Endothelial cell of umbilical vein (primary cell): ENCODE results near the gene DIP2C. TPM values are rescaled to one million over a fixed set of nuclear protein-coding genes. Genes with fewer than 3 reads are reported as not detected.
"Not testable (repeated sequence)": the region's sequence is repeated elsewhere in the genome, so short reads cannot be mapped to it uniquely, and the experiment has no call there.

Source experiments
- BruUV-seq: library from RNA; stranded (reverse); fragments of 400-500 nt; replicated peaks from 2 replicates; lab custom pipeline; 2021; lab: Mats Ljungman, UMichigan
- CTCF ChIA-PET: fragments of 300-600, 350-600 bp; sonication (Branson Sonifier 250); formaldehyde crosslinking; loops from one replicate; lab custom pipeline; 2021; ENCODE audit warnings: antibody characterized with exemption, inconsistent platforms; lab: Charles Lee
- POLR2A ChIA-PET: fragments of 300-600, 350-600 bp; sonication (Branson Sonifier 250); formaldehyde crosslinking; loops from one replicate; lab custom pipeline; 2021; ENCODE audit warnings: antibody characterized with exemption, inconsistent platforms; lab: Charles Lee
- DNase-seq: peaks from one replicate; pipeline ENCODE4 v3.0.0-alpha.2; 2011; ENCODE audit warnings: low read depth, low spot score
- FAIRE-seq: peaks from 2 replicates; lab custom pipeline; 2011; peaks lifted over from hg19 to GRCh38; lab: Jason Lieb, UNC
- H2AFZ ChIP-seq: 2 replicates; pipeline ENCODE4 v1.6.0; 2012; ENCODE audit warnings: low read depth, low read length, control low read depth, inconsistent platforms
- H3K27ac ChIP-seq: 2 replicates; pipeline ENCODE4 v1.5.1; 2011; ENCODE audit warnings: low read depth, mild to moderate bottlenecking, control low read depth, low read length, moderate library complexity; ENCODE audit not compliant: insufficient read depth
- H3K27me3 ChIP-seq, 2 experiments: 2 replicates each; pipeline versions ENCODE4 v1.6.0 to v1.6.1; 2011; ENCODE audit warnings: low read length in 2 of 2, mixed read lengths in 1 of 2; ENCODE audit not compliant: control insufficient read depth in 2 of 2, insufficient read depth in 2 of 2
- H3K36me3 ChIP-seq, 2 experiments: 2 replicates in 1 of 2; 3 replicates in 1 of 2; pipeline ENCODE4 v1.5.1; 2011; ENCODE audit warnings: low read length in 2 of 2, mild to moderate bottlenecking in 1 of 2, moderate library complexity in 1 of 2; ENCODE audit not compliant: control insufficient read depth in 2 of 2, insufficient read depth in 2 of 2; ENCODE audit errors: extremely low read depth in 1 of 2
- H3K4me1 ChIP-seq: 3 replicates; pipeline ENCODE4 v1.5.1; 2011; ENCODE audit warnings: mild to moderate bottlenecking, low read length; ENCODE audit not compliant: control insufficient read depth, insufficient read depth; ENCODE audit errors: extremely low read depth
- H3K4me2 ChIP-seq: 2 replicates; pipeline ENCODE4 v1.6.1; 2011; ENCODE audit warnings: low read length, control low read depth, mixed read lengths; ENCODE audit not compliant: insufficient read depth
- H3K4me3 ChIP-seq, 3 experiments: fragments of 200-600 bp in 1 of 3; sonication (generic), shearing (Covaris generic) in 1 of 3; replicated peaks in 1 of 3; 2 replicates each; pipeline ENCODE4 v1.5.1; 2011 to 2016; ENCODE audit warnings: control low read depth in 3 of 3, low read length in 3 of 3, mild to moderate bottlenecking in 2 of 3, inconsistent platforms in 1 of 3, low read depth in 1 of 3, moderate library complexity in 1 of 3; ENCODE audit not compliant: insufficient read depth in 1 of 3
- H3K79me2 ChIP-seq: 2 replicates; pipeline ENCODE4 v1.6.0; 2012; ENCODE audit warnings: low read length, inconsistent platforms; ENCODE audit not compliant: control insufficient read depth, insufficient read depth
- H3K9ac ChIP-seq: replicated peaks from 2 replicates; pipeline ENCODE3; 2011; ENCODE audit warnings: low read length, control low read depth; ENCODE audit not compliant: insufficient read depth; ENCODE audit errors: extremely low read depth
- H3K9me1 ChIP-seq: replicated peaks from 3 replicates; pipeline ENCODE4 v1.6.0; 2011; ENCODE audit warnings: mild to moderate bottlenecking, low read length; ENCODE audit not compliant: control insufficient read depth, insufficient read depth; ENCODE audit errors: extremely low read depth
- H3K9me3 ChIP-seq: replicated peaks from 2 replicates; pipeline ENCODE4 v1.5.1; 2012; ENCODE audit warnings: low read length, inconsistent platforms; ENCODE audit not compliant: control insufficient read depth, insufficient read depth
- H4K20me1 ChIP-seq: replicated peaks from 2 replicates; pipeline ENCODE3; 2011; ENCODE audit warnings: mild to moderate bottlenecking, low read length; ENCODE audit not compliant: control insufficient read depth, insufficient read depth; ENCODE audit errors: extremely low read depth
- CTCF ChIP-seq, 2 donors: IDR thresholded peaks; 1 replicate in 1 of 2; 2 replicates in 1 of 2; pipeline ENCODE4 v1.5.1; 2011; ENCODE audit warnings: low read length in 2 of 2, mild to moderate bottlenecking in 2 of 2, moderate library complexity in 2 of 2, control low read depth in 1 of 2, inconsistent platforms in 1 of 2, low read depth in 1 of 2; ENCODE audit not compliant: insufficient read depth in 1 of 2; ENCODE audit errors: extremely low read depth in 1 of 2
- EZH2 ChIP-seq: IDR thresholded peaks from 2 replicates; pipeline ENCODE4 v1.6.1; 2012; ENCODE audit warnings: borderline replicate concordance, low read depth, mild to moderate bottlenecking, moderate library complexity, low read length, inconsistent platforms; ENCODE audit not compliant: severe bottlenecking
- FOS ChIP-seq: IDR thresholded peaks from 2 replicates; pipeline ENCODE4 v1.6.1; 2011; ENCODE audit warnings: mild to moderate bottlenecking, low read length, moderate library complexity, borderline replicate concordance; ENCODE audit not compliant: insufficient read depth
- GATA2 ChIP-seq: IDR thresholded peaks from 2 replicates; pipeline ENCODE4 v1.7.0; 2011; ENCODE audit warnings: low read depth, mild to moderate bottlenecking, moderate library complexity, mixed read lengths, low read length; ENCODE audit not compliant: insufficient read length, insufficient read depth
- JUN ChIP-seq: IDR thresholded peaks from 2 replicates; pipeline ENCODE4 v1.6.1; 2011; ENCODE audit warnings: borderline replicate concordance, low read depth; ENCODE audit not compliant: insufficient read length, insufficient read depth
- MAX ChIP-seq: IDR thresholded peaks from 2 replicates; pipeline ENCODE4 v1.6.1; 2011; ENCODE audit not compliant: insufficient read depth, insufficient read length
- MYC ChIP-seq: IDR thresholded peaks from one replicate; pipeline ENCODE4 v1.6.1; 2011; ENCODE audit warnings: mild to moderate bottlenecking, low read depth, low read length
- POLR2A ChIP-seq: IDR thresholded peaks from 2 replicates; pipeline ENCODE4 v1.6.1; 2012; ENCODE audit warnings: low read depth, mild to moderate bottlenecking, control low read depth, low read length
- POLR2AphosphoS5 ChIP-seq: IDR thresholded peaks from 2 replicates; pipeline ENCODE4 v1.6.1; 2012; ENCODE audit warnings: low read depth, mild to moderate bottlenecking, control low read depth, low read length, moderate library complexity; ENCODE audit not compliant: insufficient read depth
- dilution Hi-C: fragments of 300-500 bp; cut with MboI; formaldehyde crosslinking; loops from one replicate; pipeline ENCODE4 v1.15.0; 2019; ENCODE audit warnings: low sequenced_read_pairs; ENCODE audit not compliant: extremely low pct_ligation_motif_present
- intact Hi-C: fragments of 100-400 bp; cut with micrococcal nuclease; formaldehyde crosslinking; loops from one replicate; pipeline ENCODE4 v1.10.0; 2022
- polyA plus RNA-seq, 4 experiments: library from polyadenylated mRNA; depleted of rRNA in 3 of 4; stranded (reverse) in 3 of 4; unstranded in 1 of 4; fragments of >200 nt; gene quantifications; 2 replicates each; pipeline versions ENCODE4 v1.2.1 to v1.2.3, GENCODE V29; 2011 to 2012; ENCODE audit warnings: missing spikeins in 1 of 4
- total RNA-seq: library from RNA; stranded (reverse); gene quantifications from 2 replicates; pipeline ENCODE4 v1.2.3, GENCODE V29; 2021

The DIP2C gene
- total and polyA plus RNA-seq, 2 donors (not counting 3 experiments of a cell fraction or from before 2014, with no cell fraction given): 3.6 to 10.7 TPM

DNA sequence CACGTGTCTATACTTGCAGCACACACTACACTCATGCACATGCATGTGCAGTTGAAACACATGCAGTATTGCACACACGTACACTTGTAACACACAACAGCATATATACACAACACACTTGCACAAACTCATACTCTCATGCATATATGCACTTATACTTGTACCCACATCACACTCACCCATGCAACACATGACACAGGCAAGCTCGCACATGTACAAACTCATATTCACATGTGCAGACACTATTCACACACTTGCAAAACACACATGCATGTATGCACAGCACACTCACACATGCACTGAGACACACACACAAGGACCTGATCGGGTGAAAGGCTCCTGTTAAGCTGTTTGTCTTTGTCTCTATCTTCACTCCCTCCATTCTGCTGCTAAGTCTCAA is 384.4 kb downstream of the DIP2C start:
- BruUV-seq: no TSS peak
- Histone ChIP-seq H3K4me2 (no peak overlapping the region), H3K27me3 (no peaks in the 10 kb centered on the region), H2AFZ (no peak overlapping the region), H3K4me3 (no peak overlapping the region), H3K9ac (no peak overlapping the region), H3K79me2 (no peaks in the 10 kb centered on the region), H3K27ac (no peak overlapping the region), H4K20me1 (no peaks in the 10 kb centered on the region), H3K9me1 (no peaks in the 10 kb centered on the region), H3K9me3 (no peaks in the 10 kb centered on the region), H3K36me3 (no peaks in the 10 kb centered on the region), H3K4me1 (no peaks in the 10 kb centered on the region)
- POLR2A ChIA-PET: no interaction called here
- DNase-seq (no peak), FAIRE-seq (no peak)
- dilution Hi-C loops (no loop called here), intact Hi-C loops (no loop called here)
- TF ChIP-seq GATA2: no peak
- CTCF ChIA-PET: no interaction called here

DNA sequence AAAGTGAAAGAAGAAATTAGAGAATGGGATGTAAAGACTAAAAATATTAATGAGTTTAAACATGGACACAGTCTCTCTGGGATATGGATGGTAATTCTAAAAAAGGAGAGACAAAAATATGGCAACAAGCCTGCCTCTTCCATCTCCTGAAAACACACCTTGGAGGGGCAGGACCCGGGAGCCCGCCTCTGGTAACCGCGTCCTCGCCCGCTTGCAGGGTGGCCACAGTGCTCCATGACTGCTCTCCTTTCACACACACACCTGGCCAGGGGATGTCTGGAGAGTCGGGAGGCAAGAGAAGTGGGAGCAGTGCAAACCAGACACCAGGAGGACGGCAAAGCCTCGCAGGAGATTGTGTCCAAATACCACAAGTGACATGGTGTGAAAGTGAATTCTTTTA is 387.9 kb downstream of the DIP2C start:
- DNase-seq: no peak
- TF ChIP-seq JUN (no peak), FOS (no peak), MYC (no peak), GATA2 (no peak), EZH2 (no peak), POLR2A (no peak), MAX (no peak), CTCF (IDR thresholded peaks at IDR 0.05; ENCODE audit: extremely low read depth in 1 of 2, insufficient read depth in 1 of 2, low read depth in 1 of 2, low read length in 2 of 2) (no peak), POLR2AphosphoS5 (no peak)
- Histone ChIP-seq H2AFZ (no peak overlapping the region), H3K9ac (no peak overlapping the region), H3K36me3 (no peaks in the 10 kb centered on the region), H3K4me2 (no peak overlapping the region), H3K79me2 (no peaks in the 10 kb centered on the region), H4K20me1 (no peaks in the 10 kb centered on the region), H3K9me1 (no peaks in the 10 kb centered on the region), H3K4me3 (no peak overlapping the region), H3K27me3 (no peaks in the 10 kb centered on the region), H3K9me3 (no peaks in the 10 kb centered on the region), H3K27ac (no peak overlapping the region), H3K4me1 (peaks cover 11% of the 10 kb centered on the region)
- no TSS peak for BruUV-seq
- intact Hi-C loops (no loop called here), dilution Hi-C loops (no loop called here)
- FAIRE-seq: no peak
- ChIA-PET POLR2A (no interaction called here), CTCF (no interaction called here)

DNA sequence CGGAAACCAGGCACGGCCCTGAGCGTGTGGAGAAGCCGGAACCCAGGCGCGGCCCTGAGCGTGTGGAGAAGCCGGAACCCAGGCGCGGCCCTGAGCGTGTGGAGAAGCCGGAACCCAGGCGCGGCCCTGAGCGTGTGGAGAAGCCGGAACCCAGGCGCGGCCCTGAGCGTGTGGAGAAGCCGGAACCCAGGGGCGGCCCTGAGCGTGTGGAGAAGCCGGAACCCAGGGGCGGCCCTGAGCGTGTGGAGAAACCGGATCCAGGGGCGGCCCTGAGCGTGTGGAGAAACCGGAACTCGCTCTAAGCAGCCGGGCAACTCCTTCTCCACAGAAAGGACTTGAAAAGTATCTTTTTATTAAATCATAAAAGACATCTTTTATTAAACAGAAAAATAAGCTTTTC is 388.9 kb downstream of the DIP2C start:
- H4K20me1 ChIP-seq, POLR2A ChIA-PET, dilution Hi-C loops: not testable (repeated sequence)

More for the DNA sequence above, 388.9 kb downstream of the DIP2C start:
- H3K27ac ChIP-seq, BruUV-seq, DNase-seq, H3K4me3 ChIP-seq, FAIRE-seq, CTCF ChIA-PET, H3K79me2 ChIP-seq, H2AFZ ChIP-seq, H3K9me1 ChIP-seq, H3K4me2 ChIP-seq, H3K9ac ChIP-seq, intact Hi-C loops, H3K36me3 ChIP-seq, H3K9me3 ChIP-seq, H3K27me3 ChIP-seq: not testable (repeated sequence)
- H3K4me1 ChIP-seq: peaks cover 11% of the 10 kb centered on the region
